GM12878 (cell line): ENCODE data around the gene ASAP3.

Experiments
- JUNB ChIP-seq: IDR thresholded peaks from 2 replicates; pipeline ENCODE4 v1.6.1; 2016; ENCODE audit warnings: antibody characterized with exemption, mild to moderate bottlenecking
- POLR2AphosphoS5 ChIP-seq: IDR thresholded peaks from 2 replicates; pipeline ENCODE4 v1.6.1; 2011; ENCODE audit warnings: mild to moderate bottlenecking, low read length, inconsistent platforms
- TF ChIP-seq, protein P1 (sequence below), 3 experiments: IDR thresholded peaks in 2 of 3; conservative IDR thresholded peaks in 1 of 3; 2 replicates each; pipeline ENCODE4 v1.5.1; 2011; ENCODE audit warnings: low read depth in 3 of 3, low read length in 3 of 3, mild to moderate bottlenecking in 3 of 3, control low read depth in 2 of 3, moderate library complexity in 2 of 3, inconsistent platforms in 1 of 3, mixed read lengths in 1 of 3; ENCODE audit not compliant: control insufficient read depth in 2 of 3, insufficient read depth in 1 of 3; ENCODE audit errors: extremely low read depth in 1 of 3

DNA sequence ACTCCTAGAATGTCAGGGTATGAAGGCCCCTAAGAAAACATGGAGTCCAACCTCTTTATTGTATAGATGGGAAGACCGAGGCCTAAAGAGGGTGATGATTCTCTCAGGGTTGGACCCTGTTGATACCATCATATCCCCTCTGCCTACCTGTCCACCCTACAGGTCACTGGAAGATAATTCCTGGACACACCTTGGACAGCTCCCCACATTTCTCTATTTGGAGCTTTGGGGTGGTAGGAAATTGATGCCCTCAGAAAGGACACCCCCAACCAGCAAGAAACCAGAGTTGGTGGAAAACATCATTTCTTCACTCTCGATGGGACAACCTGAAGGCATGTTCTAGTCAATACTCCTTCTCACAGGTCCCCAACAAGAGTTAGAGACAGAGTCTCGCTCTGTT is 56.4 kb downstream of the ASAP3 start:
- TF ChIP-seq, protein P1, sequence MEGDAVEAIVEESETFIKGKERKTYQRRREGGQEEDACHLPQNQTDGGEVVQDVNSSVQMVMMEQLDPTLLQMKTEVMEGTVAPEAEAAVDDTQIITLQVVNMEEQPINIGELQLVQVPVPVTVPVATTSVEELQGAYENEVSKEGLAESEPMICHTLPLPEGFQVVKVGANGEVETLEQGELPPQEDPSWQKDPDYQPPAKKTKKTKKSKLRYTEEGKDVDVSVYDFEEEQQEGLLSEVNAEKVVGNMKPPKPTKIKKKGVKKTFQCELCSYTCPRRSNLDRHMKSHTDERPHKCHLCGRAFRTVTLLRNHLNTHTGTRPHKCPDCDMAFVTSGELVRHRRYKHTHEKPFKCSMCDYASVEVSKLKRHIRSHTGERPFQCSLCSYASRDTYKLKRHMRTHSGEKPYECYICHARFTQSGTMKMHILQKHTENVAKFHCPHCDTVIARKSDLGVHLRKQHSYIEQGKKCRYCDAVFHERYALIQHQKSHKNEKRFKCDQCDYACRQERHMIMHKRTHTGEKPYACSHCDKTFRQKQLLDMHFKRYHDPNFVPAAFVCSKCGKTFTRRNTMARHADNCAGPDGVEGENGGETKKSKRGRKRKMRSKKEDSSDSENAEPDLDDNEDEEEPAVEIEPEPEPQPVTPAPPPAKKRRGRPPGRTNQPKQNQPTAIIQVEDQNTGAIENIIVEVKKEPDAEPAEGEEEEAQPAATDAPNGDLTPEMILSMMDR (IDR thresholded peaks at IDR 0.05 in 2 of 3, conservative IDR thresholded peaks at IDR 0.05 in 1 of 3; ENCODE audit: control insufficient read depth in 2 of 3, extremely low read depth in 1 of 3, insufficient read depth in 1 of 3, low read depth in 3 of 3, low read length in 3 of 3), result no peak
- TF ChIP-seq JUNB (no peak), POLR2AphosphoS5 (no peak)
